Measurements from ENCODE around the gene NFATC3. TPM values are rescaled to one million over a fixed set of nuclear protein-coding genes. Genes with fewer than 3 reads are reported as not detected.
"Not testable (repeated sequence)": the region's sequence is repeated elsewhere in the genome, so short reads cannot be mapped to it uniquely, and the experiment has no call there.

NFATC3 gene
- total and polyA plus RNA-seq, 4 donors, result 9.7 to 21.2 (median 16.8) TPM

DNA sequence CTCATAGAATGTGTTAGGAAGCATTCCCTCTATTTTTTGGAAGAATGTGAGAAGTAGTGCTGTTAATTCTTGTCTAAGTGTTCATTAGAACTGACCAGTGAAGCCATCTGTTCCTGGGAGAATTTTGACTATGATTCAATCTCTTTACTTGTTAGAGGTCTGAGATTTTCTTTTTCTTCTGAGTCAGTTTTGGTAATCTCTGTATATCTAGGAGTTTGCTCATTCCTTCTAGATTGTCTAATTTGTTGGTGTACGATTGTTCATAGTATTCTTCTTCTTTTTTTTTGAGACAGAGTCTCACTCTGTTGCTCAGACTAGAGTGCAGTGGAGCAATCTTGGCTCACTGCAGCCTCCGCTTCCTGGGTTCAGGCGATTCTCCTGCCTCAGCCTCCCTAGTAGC, 20.4 kb downstream of the NFATC3 start:
- Histone ChIP-seq H3K4me3 (ENCODE audit: low read depth in 1 of 3, low read length in 3 of 3) (no peak overlapping the region), H3K27ac (ENCODE audit: low read depth in 1 of 2, low read length in 2 of 2) (no peak overlapping the region), H3K27me3 (ENCODE audit: control insufficient read depth in 4 of 4, insufficient read depth in 4 of 4, low read length in 3 of 4) (no peaks in the 10 kb centered on the region), H3K36me3 (ENCODE audit: control insufficient read depth in 4 of 4, insufficient read depth in 3 of 4, low read depth in 1 of 4, low read length in 3 of 4) (no peaks in the 10 kb centered on the region), H3K9ac (ENCODE audit: low read depth in 1 of 2, low read length in 2 of 2) (no peak overlapping the region), H3K4me1 (ENCODE audit: control insufficient read depth in 4 of 4, insufficient read depth in 4 of 4, low read length in 3 of 4) (peaks cover 0 to 2% (median 0%) of the 10 kb centered on the region in 4 donors), H3K9me3 (ENCODE audit: control insufficient read depth in 4 of 4, low read length in 3 of 4) (peaks cover 0 to 2% (median 0%) of the 10 kb centered on the region in 4 donors)
- WGBS, result 97% methylated on average over 3 of the region's 3 CpGs
- DNase-seq (ENCODE audit: low spot score), result no peak
- TF ChIP-seq JUND (IDR thresholded peaks at IDR 0.05), result no peak
- TF ChIP-seq, protein P1, sequence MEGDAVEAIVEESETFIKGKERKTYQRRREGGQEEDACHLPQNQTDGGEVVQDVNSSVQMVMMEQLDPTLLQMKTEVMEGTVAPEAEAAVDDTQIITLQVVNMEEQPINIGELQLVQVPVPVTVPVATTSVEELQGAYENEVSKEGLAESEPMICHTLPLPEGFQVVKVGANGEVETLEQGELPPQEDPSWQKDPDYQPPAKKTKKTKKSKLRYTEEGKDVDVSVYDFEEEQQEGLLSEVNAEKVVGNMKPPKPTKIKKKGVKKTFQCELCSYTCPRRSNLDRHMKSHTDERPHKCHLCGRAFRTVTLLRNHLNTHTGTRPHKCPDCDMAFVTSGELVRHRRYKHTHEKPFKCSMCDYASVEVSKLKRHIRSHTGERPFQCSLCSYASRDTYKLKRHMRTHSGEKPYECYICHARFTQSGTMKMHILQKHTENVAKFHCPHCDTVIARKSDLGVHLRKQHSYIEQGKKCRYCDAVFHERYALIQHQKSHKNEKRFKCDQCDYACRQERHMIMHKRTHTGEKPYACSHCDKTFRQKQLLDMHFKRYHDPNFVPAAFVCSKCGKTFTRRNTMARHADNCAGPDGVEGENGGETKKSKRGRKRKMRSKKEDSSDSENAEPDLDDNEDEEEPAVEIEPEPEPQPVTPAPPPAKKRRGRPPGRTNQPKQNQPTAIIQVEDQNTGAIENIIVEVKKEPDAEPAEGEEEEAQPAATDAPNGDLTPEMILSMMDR (IDR thresholded peaks at IDR 0.05; ENCODE audit: low read depth, low read length, missing input control), result no peak

DNA sequence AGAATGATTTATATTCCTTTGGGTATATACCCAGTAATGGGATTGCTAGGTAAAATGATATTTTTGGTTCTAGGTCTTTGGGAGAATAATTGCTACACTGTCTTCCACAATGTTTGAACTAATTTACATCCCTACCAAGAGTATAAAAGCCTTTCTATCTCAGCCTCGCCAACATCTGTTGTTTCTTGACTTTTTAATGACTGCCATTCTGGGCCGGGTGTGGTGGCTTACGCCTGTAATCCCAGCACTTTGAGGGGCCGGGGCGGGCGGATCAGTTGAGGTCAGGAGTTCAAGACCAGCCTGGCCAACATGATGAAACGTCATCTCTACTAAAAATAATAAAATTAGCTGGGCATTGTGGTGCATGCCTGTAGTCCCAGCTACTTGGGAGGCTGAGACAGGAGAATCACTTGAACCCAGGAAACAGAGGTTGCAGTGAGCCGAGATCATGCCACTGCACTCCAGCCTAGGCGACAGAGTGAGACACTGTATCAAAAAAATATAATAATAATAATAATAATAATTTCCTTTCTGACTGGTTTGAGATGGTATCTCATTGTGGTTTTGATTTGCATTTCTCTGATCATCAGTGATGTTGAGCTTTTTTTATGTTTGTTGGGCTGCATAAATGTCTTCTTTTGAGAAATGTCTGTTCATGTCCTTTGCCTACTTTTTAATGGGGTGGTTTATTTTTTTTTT, 22.2 kb downstream of the NFATC3 start:
- H3K4me1 ChIP-seq (ENCODE audit: control insufficient read depth in 4 of 4, insufficient read depth in 4 of 4, low read length in 3 of 4); H3K9me3 ChIP-seq (ENCODE audit: control insufficient read depth in 4 of 4, low read length in 3 of 4); H3K27ac ChIP-seq (ENCODE audit: low read depth in 1 of 2, low read length in 2 of 2); H3K4me3 ChIP-seq (ENCODE audit: low read depth in 1 of 3, low read length in 3 of 3); H3K9ac ChIP-seq (ENCODE audit: low read depth in 1 of 2, low read length in 2 of 2); H3K36me3 ChIP-seq (ENCODE audit: control insufficient read depth in 4 of 4, insufficient read depth in 3 of 4, low read depth in 1 of 4, low read length in 3 of 4); H3K27me3 ChIP-seq (ENCODE audit: control insufficient read depth in 4 of 4, insufficient read depth in 4 of 4, low read length in 3 of 4); DNase-seq (ENCODE audit: low spot score): not testable (repeated sequence)
- WGBS, result 83% methylated on average over 9 of the region's 9 CpGs

DNA sequence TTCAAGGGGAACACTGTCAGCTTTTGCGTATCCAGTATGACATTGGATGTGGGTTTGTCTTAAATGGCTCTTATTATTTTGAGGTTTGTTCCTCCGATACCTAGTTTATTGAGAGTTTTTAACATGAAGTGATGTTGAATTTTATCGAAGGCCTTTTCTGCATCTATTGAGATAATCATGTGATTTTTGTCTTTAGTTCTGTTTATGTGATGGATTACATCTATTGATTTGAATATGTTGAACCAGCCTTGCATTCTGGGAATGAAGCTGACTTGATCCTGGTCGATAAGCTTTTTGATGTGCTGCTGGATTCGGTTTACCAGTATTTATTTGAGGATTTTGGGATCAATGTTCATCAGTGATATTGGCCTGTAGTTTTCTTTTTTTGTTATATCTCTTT, 24.0 kb downstream of the NFATC3 start:
- H3K9ac ChIP-seq (ENCODE audit: low read depth in 1 of 2, low read length in 2 of 2); H3K27ac ChIP-seq (ENCODE audit: low read depth in 1 of 2, low read length in 2 of 2); H3K4me1 ChIP-seq (ENCODE audit: control insufficient read depth in 4 of 4, insufficient read depth in 4 of 4, low read length in 3 of 4); H3K9me3 ChIP-seq (ENCODE audit: control insufficient read depth in 4 of 4, low read length in 3 of 4); H3K4me3 ChIP-seq (ENCODE audit: low read depth in 1 of 3, low read length in 3 of 3); H3K36me3 ChIP-seq (ENCODE audit: control insufficient read depth in 4 of 4, insufficient read depth in 3 of 4, low read depth in 1 of 4, low read length in 3 of 4); H3K27me3 ChIP-seq (ENCODE audit: control insufficient read depth in 4 of 4, insufficient read depth in 4 of 4, low read length in 3 of 4); DNase-seq (ENCODE audit: low spot score): not testable (repeated sequence)
- WGBS, result 96% methylated on average over 5 of the region's 5 CpGs

DNA sequence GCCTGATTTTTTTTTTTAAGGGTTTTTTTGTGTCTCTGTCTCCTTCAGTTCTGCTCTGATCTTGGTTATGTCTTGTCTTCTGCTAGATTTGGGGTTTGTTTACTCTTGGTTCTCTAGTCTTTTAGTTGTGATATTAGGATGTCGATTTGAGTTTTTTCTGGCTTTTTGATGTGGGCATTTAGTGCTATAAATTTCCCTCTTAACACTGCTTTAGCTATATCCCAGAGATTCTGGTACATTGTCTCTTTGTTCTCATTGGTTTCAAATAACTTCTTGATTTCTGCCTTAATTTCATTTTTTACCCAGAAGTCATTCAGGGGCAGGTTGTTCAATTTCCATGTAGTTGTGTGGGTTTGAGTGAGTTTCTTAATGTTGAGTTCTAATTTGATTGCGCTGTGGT, 25.4 kb downstream of the NFATC3 start:
- H3K27ac ChIP-seq (ENCODE audit: low read depth in 1 of 2, low read length in 2 of 2); DNase-seq (ENCODE audit: low spot score); H3K9ac ChIP-seq (ENCODE audit: low read depth in 1 of 2, low read length in 2 of 2); H3K9me3 ChIP-seq (ENCODE audit: control insufficient read depth in 4 of 4, low read length in 3 of 4); H3K4me3 ChIP-seq (ENCODE audit: low read depth in 1 of 3, low read length in 3 of 3); H3K27me3 ChIP-seq (ENCODE audit: control insufficient read depth in 4 of 4, insufficient read depth in 4 of 4, low read length in 3 of 4); H3K36me3 ChIP-seq (ENCODE audit: control insufficient read depth in 4 of 4, insufficient read depth in 3 of 4, low read depth in 1 of 4, low read length in 3 of 4); H3K4me1 ChIP-seq (ENCODE audit: control insufficient read depth in 4 of 4, insufficient read depth in 4 of 4, low read length in 3 of 4): not testable (repeated sequence)
- WGBS, result 96% methylated on average over 2 of the region's 2 CpGs

DNA sequence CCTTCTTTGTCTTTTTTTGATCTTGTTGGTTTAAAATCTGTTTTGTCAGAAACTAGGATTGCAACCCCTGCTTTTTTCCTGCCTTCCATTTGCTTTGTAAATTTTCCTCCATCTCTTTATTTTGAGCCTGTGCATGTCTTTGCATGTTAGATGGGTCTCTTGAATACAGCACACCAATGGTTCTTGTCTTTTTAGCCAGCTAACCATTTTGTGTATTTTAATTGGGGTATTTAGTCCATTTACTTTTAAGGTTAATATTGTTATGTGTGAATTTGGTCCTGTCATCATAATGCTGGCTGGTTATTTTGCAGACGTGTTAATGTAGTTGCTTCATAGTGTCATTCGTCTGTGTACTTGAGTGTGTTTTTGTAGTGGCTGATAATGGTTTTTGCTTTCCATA, 26.2 kb downstream of the NFATC3 start:
- Histone ChIP-seq H3K9ac (ENCODE audit: low read depth in 1 of 2, low read length in 2 of 2) (no peak overlapping the region), H3K27me3 (ENCODE audit: control insufficient read depth in 4 of 4, insufficient read depth in 4 of 4, low read length in 3 of 4) (no peaks in the 10 kb centered on the region), H3K4me3 (ENCODE audit: low read depth in 1 of 3, low read length in 3 of 3) (no peak overlapping the region), H3K9me3 (ENCODE audit: control insufficient read depth in 4 of 4, low read length in 3 of 4) (peaks cover 0 to 2% (median 0%) of the 10 kb centered on the region in 4 donors), H3K4me1 (ENCODE audit: control insufficient read depth in 4 of 4, insufficient read depth in 4 of 4, low read length in 3 of 4) (peaks cover 0 to 9% (median 4%) of the 10 kb centered on the region in 4 donors), H3K27ac (ENCODE audit: low read depth in 1 of 2, low read length in 2 of 2) (no peak overlapping the region), H3K36me3 (ENCODE audit: control insufficient read depth in 4 of 4, insufficient read depth in 3 of 4, low read depth in 1 of 4, low read length in 3 of 4) (no peaks in the 10 kb centered on the region)
- 88% methylated on average over 2 of the region's 2 CpGs for WGBS
- no peak for DNase-seq (ENCODE audit: low spot score)
- TF ChIP-seq NR2F2 (IDR thresholded peaks at IDR 0.05) (no peak), FOXA2 (IDR thresholded peaks at IDR 0.05) (no peak), FOXA1 (IDR thresholded peaks at IDR 0.05) (no peak), RXRA (IDR thresholded peaks at IDR 0.05) (no peak), HNF4G (IDR thresholded peaks at IDR 0.05) (no peak), TAF1 (conservative IDR thresholded peaks at IDR 0.05) (no peak), EGR1 (IDR thresholded peaks at IDR 0.05; ENCODE audit: low read depth in 2 of 2) (no peak), YY1 (IDR thresholded peaks at IDR 0.05) (no peak)
- TF ChIP-seq, protein P2, sequence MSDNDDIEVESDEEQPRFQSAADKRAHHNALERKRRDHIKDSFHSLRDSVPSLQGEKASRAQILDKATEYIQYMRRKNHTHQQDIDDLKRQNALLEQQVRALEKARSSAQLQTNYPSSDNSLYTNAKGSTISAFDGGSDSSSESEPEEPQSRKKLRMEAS (IDR thresholded peaks at IDR 0.05), result no peak
- TF ChIP-seq, protein P3, sequence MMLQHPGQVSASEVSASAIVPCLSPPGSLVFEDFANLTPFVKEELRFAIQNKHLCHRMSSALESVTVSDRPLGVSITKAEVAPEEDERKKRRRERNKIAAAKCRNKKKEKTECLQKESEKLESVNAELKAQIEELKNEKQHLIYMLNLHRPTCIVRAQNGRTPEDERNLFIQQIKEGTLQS (IDR thresholded peaks at IDR 0.05), result no peak
- TF ChIP-seq, protein P4, sequence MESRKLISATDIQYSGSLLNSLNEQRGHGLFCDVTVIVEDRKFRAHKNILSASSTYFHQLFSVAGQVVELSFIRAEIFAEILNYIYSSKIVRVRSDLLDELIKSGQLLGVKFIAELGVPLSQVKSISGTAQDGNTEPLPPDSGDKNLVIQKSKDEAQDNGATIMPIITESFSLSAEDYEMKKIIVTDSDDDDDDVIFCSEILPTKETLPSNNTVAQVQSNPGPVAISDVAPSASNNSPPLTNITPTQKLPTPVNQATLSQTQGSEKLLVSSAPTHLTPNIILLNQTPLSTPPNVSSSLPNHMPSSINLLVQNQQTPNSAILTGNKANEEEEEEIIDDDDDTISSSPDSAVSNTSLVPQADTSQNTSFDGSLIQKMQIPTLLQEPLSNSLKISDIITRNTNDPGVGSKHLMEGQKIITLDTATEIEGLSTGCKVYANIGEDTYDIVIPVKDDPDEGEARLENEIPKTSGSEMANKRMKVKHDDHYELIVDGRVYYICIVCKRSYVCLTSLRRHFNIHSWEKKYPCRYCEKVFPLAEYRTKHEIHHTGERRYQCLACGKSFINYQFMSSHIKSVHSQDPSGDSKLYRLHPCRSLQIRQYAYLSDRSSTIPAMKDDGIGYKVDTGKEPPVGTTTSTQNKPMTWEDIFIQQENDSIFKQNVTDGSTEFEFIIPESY (IDR thresholded peaks at IDR 0.05), result no peak
- TF ChIP-seq, protein P1 (IDR thresholded peaks at IDR 0.05; ENCODE audit: low read depth, low read length, missing input control), result no peak

Measured in liver (tissue), 9 donors.